ENCODE measurements around the gene SNN. TPM values are rescaled to one million over a fixed set of nuclear protein-coding genes. Genes with fewer than 3 reads are reported as not detected.

Gene SNN
- 10 to 100 TPM; 30.7 to 66.9 (median 33.6) TPM for total RNA-seq

GRCh38 chr16:11667824-11668622 is at the start of gene SNN:
TSS of gene SNN (plus strand) at chr16:11668455. CDS start at chr16:11676060, 7,605 bp downstream.
- Histone ChIP-seq H3K9me3 (no peaks in the 10 kb centered on the region), H3K4me3 (peak within 1 kb of the TSS; percentile 73 to 99 (median 96)), H3K36me3 (no peaks in the 10 kb centered on the region), H3K27ac (replicated peaks in 1 of 4) (peak within 1 kb of the TSS; percentile 78 to 85 (median 84)), H3K4me1 (peaks cover 49 to 53% (median 50%) of the 10 kb centered on the region in 4 donors), H3K27me3 (no peaks in the 10 kb centered on the region)
- WGBS: 11% methylated on average over 32 of the region's 93 CpGs
- intact Hi-C loops (cut with DNase I): loop anchor here (10.0 kb wide), 1 partner anchor 723 kb away; the partner anchor contains the start of genes CLEC16A and DEXI
- no peak for TF ChIP-seq EP300 (IDR thresholded peaks at IDR 0.05)
- TF ChIP-seq POLR2AphosphoS5 (IDR thresholded peaks at IDR 0.05): no peak
- no peak for TF ChIP-seq CTCF (IDR thresholded peaks at IDR 0.05)
- TF ChIP-seq POLR2A (IDR thresholded peaks at IDR 0.05; ENCODE audit: low read depth): no peak
- DNase-seq (ENCODE audit: extremely low spot score): peak; percentile 93

- intact Hi-C loops (cut with DNase I): no loop called here
- WGBS: 85% methylated on average over 2 of the region's 2 CpGs
- no peak for DNase-seq (ENCODE audit: extremely low spot score)
- no peaks in the 10 kb centered on the region for H3K27me3 ChIP-seq
- H3K9me3 ChIP-seq: no peaks in the 10 kb centered on the region
- peaks cover 0 to 14% (median 12%) of the 10 kb centered on the region in 4 donors for H3K4me1 ChIP-seq
- no peaks in the 10 kb centered on the region for H3K36me3 ChIP-seq
- no peak overlapping the region for H3K4me3 ChIP-seq
- TF ChIP-seq CTCF (IDR thresholded peaks at IDR 0.05) (no peak), POLR2A (IDR thresholded peaks at IDR 0.05; ENCODE audit: low read depth) (no peak), POLR2AphosphoS5 (IDR thresholded peaks at IDR 0.05) (no peak), EP300 (IDR thresholded peaks at IDR 0.05) (no peak)
- no peak overlapping the region for H3K27ac ChIP-seq (replicated peaks in 1 of 4)
These were observed 48.9 kb upstream of the SNN start for GRCh38 chr16:11619327-11619851.

GRCh38 chr16:11620243-11621003 is 47.8 kb upstream of the SNN start:
- 89% methylated on average over 8 of the region's 8 CpGs for WGBS
- intact Hi-C loops (cut with DNase I): no loop called here
- Histone ChIP-seq H3K4me1 (peaks cover 0 to 14% (median 12%) of the 10 kb centered on the region in 4 donors), H3K27ac (replicated peaks in 1 of 4) (no peak overlapping the region), H3K4me3 (no peak overlapping the region), H3K27me3 (no peaks in the 10 kb centered on the region), H3K36me3 (no peaks in the 10 kb centered on the region), H3K9me3 (no peaks in the 10 kb centered on the region)
- TF ChIP-seq EP300 (IDR thresholded peaks at IDR 0.05) (no peak), POLR2A (IDR thresholded peaks at IDR 0.05; ENCODE audit: low read depth) (no peak), CTCF (IDR thresholded peaks at IDR 0.05) (no peak)
- no peak for DNase-seq (ENCODE audit: extremely low spot score)

GRCh38 chr16:11621539-11621919 is 46.7 kb upstream of the SNN start:
- H3K27ac ChIP-seq (replicated peaks in 1 of 4): peak overlapping the region in 3 of 4 donors; percentile 25 to 59 (median 59)
- 62% methylated on average over 6 of the region's 6 CpGs for WGBS
- H3K36me3 ChIP-seq: no peaks in the 10 kb centered on the region
- TF ChIP-seq POLR2AphosphoS5 (IDR thresholded peaks at IDR 0.05) (no peak), CTCF (IDR thresholded peaks at IDR 0.05) (no peak), EP300 (IDR thresholded peaks at IDR 0.05) (no peak), POLR2A (IDR thresholded peaks at IDR 0.05; ENCODE audit: low read depth) (no peak)
- no peaks in the 10 kb centered on the region for H3K27me3 ChIP-seq
- peak overlapping the region; percentile 29 to 34 (median 30) for H3K4me3 ChIP-seq
- intact Hi-C loops (cut with DNase I): no loop called here
- peaks cover 0 to 14% (median 12%) of the 10 kb centered on the region in 4 donors for H3K4me1 ChIP-seq
- no peaks in the 10 kb centered on the region for H3K9me3 ChIP-seq
- no peak for DNase-seq (ENCODE audit: extremely low spot score)
